HEK293 (cell line): ENCODE measurements around the gene SLC25A40.
A peak's percentile ranks its signal among the peaks of the same experiment; 100 is the strongest.

Experiments
- CTCF ChIA-PET: fragments of 350-600 bp; formaldehyde crosslinking; extraction: SDS; loops from one replicate; lab custom pipeline; 2021; ENCODE audit warnings: antibody characterized with exemption; lab: Yijun Ruan, JAX
- POLR2A ChIA-PET: fragments of 300-600 bp; formaldehyde crosslinking; extraction: SDS; loops from one replicate; lab custom pipeline; 2020; ENCODE audit warnings: antibody characterized with exemption, inconsistent platforms; lab: Yijun Ruan, JAX
- H3K27ac ChIP-seq: fragments of 200-500 bp; sonication (Bioruptor generic); 2 replicates; pipeline ENCODE4 v1.5.1; 2014; ENCODE audit warnings: low read depth, low read length, control low read depth, inconsistent platforms; ENCODE audit errors: extremely low read depth
- H3K36me3 ChIP-seq, 2 experiments: fragments of 200-500 bp in 1 of 2; sonication (Bioruptor generic) in 1 of 2; 1 replicate in 1 of 2; 2 replicates in 1 of 2; pipeline ENCODE4 v1.5.1; 2014 to 2017; ENCODE audit warnings: inconsistent platforms in 2 of 2, low read length in 2 of 2; ENCODE audit not compliant: control insufficient read depth in 2 of 2, insufficient read depth in 1 of 2
- H3K4me1 ChIP-seq: fragments of 200-500 bp; sonication (Bioruptor generic); 2 replicates; pipeline ENCODE4 v1.5.1; 2014; ENCODE audit warnings: mild to moderate bottlenecking, low read length, inconsistent platforms; ENCODE audit not compliant: control insufficient read depth, insufficient read depth
- H3K4me3 ChIP-seq: 2 replicates; pipeline ENCODE4 v1.5.1; 2011; ENCODE audit warnings: low read depth, mild to moderate bottlenecking, control low read depth, low read length, moderate library complexity
- H3K9me3 ChIP-seq: fragments of 200-500 bp; sonication (Bioruptor generic); 2 replicates; pipeline ENCODE4 v1.5.1; 2014; ENCODE audit warnings: low read depth, low read length, inconsistent platforms; ENCODE audit not compliant: control insufficient read depth, insufficient read depth
- EGR2 ChIP-seq: fragments of 450-650 bp; formaldehyde crosslinking; IDR thresholded peaks from 2 replicates; pipeline ENCODE4 v1.5.1; 2016; ENCODE audit warnings: low read depth, missing biosample characterization, missing genetic modification characterization
- FEZF1 ChIP-seq: fragments of 450-650 bp; formaldehyde crosslinking; IDR thresholded peaks from 2 replicates; pipeline ENCODE4 v1.5.1; 2016; ENCODE audit warnings: missing biosample characterization, missing genetic modification characterization
- IKZF3 ChIP-seq: fragments of 450-650 bp; IDR thresholded peaks from 2 replicates; pipeline ENCODE4 v1.5.0; 2018; ENCODE audit warnings: missing biosample characterization, mild to moderate bottlenecking, missing genetic modification characterization, moderate library complexity
- KLF1 ChIP-seq: fragments of 450-650 bp; formaldehyde crosslinking; IDR thresholded peaks from 2 replicates; pipeline ENCODE4 v1.5.1; 2016; ENCODE audit warnings: missing biosample characterization, missing genetic modification characterization
- KLF9 ChIP-seq: fragments of 450-650 bp; formaldehyde crosslinking; IDR thresholded peaks from 2 replicates; pipeline ENCODE4 v1.5.1; 2016; ENCODE audit warnings: missing biosample characterization, missing genetic modification characterization, low read depth
- MYNN ChIP-seq: fragments of 450-650 bp; formaldehyde crosslinking; IDR thresholded peaks from 2 replicates; pipeline ENCODE4 v1.5.1; 2016; ENCODE audit warnings: missing biosample characterization, missing genetic modification characterization, borderline replicate concordance
- PRDM4 ChIP-seq: fragments of 450-650 bp; formaldehyde crosslinking; IDR thresholded peaks from 2 replicates; pipeline ENCODE4 v1.5.1; 2017; ENCODE audit warnings: missing biosample characterization, missing genetic modification characterization
- SCRT1 ChIP-seq: fragments of 450-650 bp; formaldehyde crosslinking; IDR thresholded peaks from 2 replicates; pipeline ENCODE4 v1.5.1; 2016; ENCODE audit warnings: missing biosample characterization, missing genetic modification characterization, borderline replicate concordance
- SP2 ChIP-seq: fragments of 450-650 bp; formaldehyde crosslinking; IDR thresholded peaks from 2 replicates; pipeline ENCODE4 v1.5.1; 2016; ENCODE audit warnings: missing biosample characterization, missing genetic modification characterization
- SP3 ChIP-seq: fragments of 450-650 bp; formaldehyde crosslinking; IDR thresholded peaks from 2 replicates; pipeline ENCODE4 v1.5.1; 2016; ENCODE audit warnings: missing biosample characterization, missing genetic modification characterization
- TCF7L2 ChIP-seq: IDR thresholded peaks from 2 replicates; pipeline ENCODE4 v1.6.1; 2011; ENCODE audit warnings: low read depth, mild to moderate bottlenecking, inconsistent platforms, low read length, moderate library complexity, borderline replicate concordance
- TRIM28 ChIP-seq: IDR thresholded peaks from 2 replicates; pipeline ENCODE4 v1.6.1; 2011; ENCODE audit warnings: low read length, control low read depth, borderline replicate concordance
- TSHZ1 ChIP-seq: fragments of 450-650 bp; formaldehyde crosslinking; IDR thresholded peaks from 2 replicates; pipeline ENCODE4 v1.5.1; 2016; ENCODE audit warnings: missing biosample characterization, missing genetic modification characterization, borderline replicate concordance
- ZBTB17 ChIP-seq: fragments of 450-650 bp; formaldehyde crosslinking; IDR thresholded peaks from 2 replicates; pipeline ENCODE4 v1.5.1; 2016; ENCODE audit warnings: missing biosample characterization, missing genetic modification characterization
- ZBTB20 ChIP-seq: fragments of 450-650 bp; formaldehyde crosslinking; IDR thresholded peaks from 2 replicates; pipeline ENCODE4 v1.5.1; 2016; ENCODE audit warnings: missing biosample characterization, missing genetic modification characterization
- ZBTB6 ChIP-seq: fragments of 450-650 bp; formaldehyde crosslinking; IDR thresholded peaks from 2 replicates; pipeline ENCODE4 v1.5.1; 2017; ENCODE audit warnings: missing biosample characterization, missing genetic modification characterization
- ZBTB8A ChIP-seq: fragments of 450-650 bp; formaldehyde crosslinking; IDR thresholded peaks from 2 replicates; pipeline ENCODE4 v1.5.1; 2016; ENCODE audit warnings: missing biosample characterization, missing genetic modification characterization
- ZEB2 ChIP-seq: fragments of 450-650 bp; formaldehyde crosslinking; IDR thresholded peaks from 2 replicates; pipeline ENCODE4 v1.5.1; 2016; ENCODE audit warnings: missing biosample characterization, missing genetic modification characterization
- ZFHX2 ChIP-seq: fragments of 450-650 bp; formaldehyde crosslinking; conservative IDR thresholded peaks from 2 replicates; pipeline ENCODE4 v1.5.1; 2016; ENCODE audit warnings: missing biosample characterization, missing genetic modification characterization
- ZNF2 ChIP-seq: fragments of 450-650 bp; formaldehyde crosslinking; IDR thresholded peaks from 2 replicates; pipeline ENCODE4 v1.5.1; 2016; ENCODE audit warnings: missing biosample characterization, missing genetic modification characterization
- ZNF324 ChIP-seq: fragments of 450-650 bp; formaldehyde crosslinking; IDR thresholded peaks from 2 replicates; pipeline ENCODE4 v1.5.1; 2016; ENCODE audit warnings: missing biosample characterization, missing genetic modification characterization
- ZNF335 ChIP-seq: fragments of 450-650 bp; formaldehyde crosslinking; conservative IDR thresholded peaks from 2 replicates; pipeline ENCODE4 v1.5.1; 2016; ENCODE audit warnings: missing biosample characterization, missing genetic modification characterization
- ZNF366 ChIP-seq: fragments of 450-650 bp; formaldehyde crosslinking; conservative IDR thresholded peaks from 2 replicates; pipeline ENCODE4 v1.5.1; 2016; ENCODE audit warnings: missing biosample characterization, missing genetic modification characterization
- ZNF510 ChIP-seq: fragments of 450-650 bp; formaldehyde crosslinking; IDR thresholded peaks from 2 replicates; pipeline ENCODE4 v1.5.1; 2018; ENCODE audit warnings: mild to moderate bottlenecking, missing genetic modification characterization, missing biosample characterization; ENCODE audit not compliant: insufficient replicate concordance
- ZNF544 ChIP-seq: fragments of 450-650 bp; formaldehyde crosslinking; IDR thresholded peaks from 2 replicates; pipeline ENCODE4 v1.5.0; 2017; ENCODE audit warnings: missing biosample characterization, missing genetic modification characterization
- ZNF561 ChIP-seq: fragments of 450-650 bp; IDR thresholded peaks from 2 replicates; pipeline ENCODE4 v1.5.1; 2018; ENCODE audit warnings: missing biosample characterization, missing genetic modification characterization, borderline replicate concordance
- ZNF571 ChIP-seq: fragments of 450-650 bp; formaldehyde crosslinking; IDR thresholded peaks from 2 replicates; pipeline ENCODE4 v1.5.0; 2017; ENCODE audit warnings: missing biosample characterization, missing genetic modification characterization
- ZNF596 ChIP-seq: fragments of 450-650 bp; IDR thresholded peaks from 2 replicates; pipeline ENCODE4 v1.5.0; 2018; ENCODE audit warnings: missing biosample characterization, mild to moderate bottlenecking, missing genetic modification characterization, moderate library complexity
- ZNF600 ChIP-seq: fragments of 450-650 bp; formaldehyde crosslinking; IDR thresholded peaks from 2 replicates; pipeline ENCODE4 v1.5.1; 2016; ENCODE audit warnings: missing biosample characterization, missing genetic modification characterization
- ZNF629 ChIP-seq: fragments of 450-650 bp; formaldehyde crosslinking; IDR thresholded peaks from 2 replicates; pipeline ENCODE4 v1.5.1; 2017; ENCODE audit warnings: missing biosample characterization, missing genetic modification characterization
- ZSCAN30 ChIP-seq: fragments of 450-650 bp; IDR thresholded peaks from 2 replicates; pipeline ENCODE4 v1.5.1; 2018; ENCODE audit warnings: missing biosample characterization, mild to moderate bottlenecking, missing genetic modification characterization, moderate library complexity

The SLC25A40 gene

GRCh38 chr7:87876040-87876868 lies at the start of gene SLC25A40, which contains the start of gene DBF4:
Gene SLC25A40 (minus strand): TSS chr7:87876360. CDS start chr7:87858727, 17,633 bp downstream.
Gene DBF4 (plus strand): TSS chr7:87876493. CDS start chr7:87876733, 240 bp downstream.
- Histone ChIP-seq H3K9me3 (no peaks in the 10 kb centered on the region), H3K4me3 (peak within 1 kb of the TSS; percentile 56), H3K27ac (peak within 1 kb of the TSS; percentile 94), H3K36me3 (peaks cover 26 to 30% of the 10 kb centered on the region in 2 experiments), H3K4me1 (peaks cover 5% of the 10 kb centered on the region; the same call in 1 of the 2 replicates)
- POLR2A ChIA-PET, result interaction anchor here (1.2 to 1.3 kb wide), 2 partner anchors 58 to 531 kb away, joined by 7 to 8 read pairs; partner anchors contain the start of genes ADAM22 and CROT
- CTCF ChIA-PET, result interaction anchor here (0.5 kb wide), 1 partner anchor 1085 kb away, joined by 6 read pairs; no protein-coding TSS in a partner anchor
- peak; percentile 95 for TF ChIP-seq ZBTB20
- no peak for TF ChIP-seq ZNF561 (tag by site-specific recombination)
- no peak for TF ChIP-seq ZNF571 (tag by site-specific recombination)
- no peak for TF ChIP-seq MYNN (tag by site-specific recombination)
- TF ChIP-seq TCF7L2, result no peak
- peak; percentile 69 for TF ChIP-seq SP3 (tag by site-specific recombination)
- TF ChIP-seq ZNF629 (tag by site-specific recombination), result 0 out of 2 replicates have a peak, but pooled peaks have one; percentile 34
- TF ChIP-seq KLF9 (tag by site-specific recombination), result peak; percentile 86
- TF ChIP-seq FEZF1 (tag by site-specific recombination), result no peak
- peak; percentile 65; the same call in 1 of the 2 replicates for TF ChIP-seq ZBTB6 (tag by site-specific recombination)
- TF ChIP-seq KLF1 (tag by site-specific recombination), result peak; percentile 15; the same call in 1 of the 2 replicates
- TF ChIP-seq TSHZ1 (tag by site-specific recombination), result no peak
- TF ChIP-seq ZNF324, result no peak
- 0 out of 2 replicates have a peak, but pooled peaks have one; percentile 4 for TF ChIP-seq ZNF596 (tag by site-specific recombination)
- TF ChIP-seq TRIM28, result 0 out of 2 replicates have a peak, but pooled peaks have one; percentile 27
- peak; percentile 70 for TF ChIP-seq ZBTB8A (tag by site-specific recombination)
- TF ChIP-seq ZEB2 (tag by site-specific recombination), result 0 out of 2 replicates have a peak, but pooled peaks have one; percentile 40
- TF ChIP-seq SCRT1 (tag by site-specific recombination), result no peak
- peak; percentile 75; the same call in 1 of the 2 replicates for TF ChIP-seq ZSCAN30 (tag by site-specific recombination)
- peak; percentile 18; the same call in 1 of the 2 replicates for TF ChIP-seq ZNF2 (tag by site-specific recombination)
- TF ChIP-seq ZNF510 (tag by site-specific recombination), result no peak
- TF ChIP-seq SP2 (tag by site-specific recombination), result peak; percentile 82
- peak; percentile 55; the same call in 1 of the 2 replicates for TF ChIP-seq ZFHX2 (tag by site-specific recombination)
- TF ChIP-seq EGR2 (tag by site-specific recombination), result 0 out of 2 replicates have a peak, but pooled peaks have one; percentile 11
- TF ChIP-seq ZNF544 (tag by site-specific recombination), result no peak
- no peak for TF ChIP-seq PRDM4 (tag by site-specific recombination)
- TF ChIP-seq ZNF366, result 0 out of 2 replicates have a peak, but pooled peaks have one; percentile 14
- TF ChIP-seq ZNF335 (tag by site-specific recombination), result peak; percentile 72; the same call in 1 of the 2 replicates
- TF ChIP-seq IKZF3 (tag by site-specific recombination), result no peak
- TF ChIP-seq ZNF600 (tag by site-specific recombination), result 0 out of 2 replicates have a peak, but pooled peaks have one; percentile 61
- peak; percentile 59 for TF ChIP-seq ZBTB17 (tag by site-specific recombination)
